HG03442 (cell line): ENCODE data around the gene CRHR2.

ENCODE experiments used
- ATAC-seq: cut with Tn5 transposase; IDR thresholded peaks from one replicate; pipeline ENCODE4 v1.9.1; 2021; ENCODE audit warnings: mild to moderate bottlenecking, moderate library complexity; ENCODE audit not compliant: unreplicated experiment

CRHR2 gene

DNA sequence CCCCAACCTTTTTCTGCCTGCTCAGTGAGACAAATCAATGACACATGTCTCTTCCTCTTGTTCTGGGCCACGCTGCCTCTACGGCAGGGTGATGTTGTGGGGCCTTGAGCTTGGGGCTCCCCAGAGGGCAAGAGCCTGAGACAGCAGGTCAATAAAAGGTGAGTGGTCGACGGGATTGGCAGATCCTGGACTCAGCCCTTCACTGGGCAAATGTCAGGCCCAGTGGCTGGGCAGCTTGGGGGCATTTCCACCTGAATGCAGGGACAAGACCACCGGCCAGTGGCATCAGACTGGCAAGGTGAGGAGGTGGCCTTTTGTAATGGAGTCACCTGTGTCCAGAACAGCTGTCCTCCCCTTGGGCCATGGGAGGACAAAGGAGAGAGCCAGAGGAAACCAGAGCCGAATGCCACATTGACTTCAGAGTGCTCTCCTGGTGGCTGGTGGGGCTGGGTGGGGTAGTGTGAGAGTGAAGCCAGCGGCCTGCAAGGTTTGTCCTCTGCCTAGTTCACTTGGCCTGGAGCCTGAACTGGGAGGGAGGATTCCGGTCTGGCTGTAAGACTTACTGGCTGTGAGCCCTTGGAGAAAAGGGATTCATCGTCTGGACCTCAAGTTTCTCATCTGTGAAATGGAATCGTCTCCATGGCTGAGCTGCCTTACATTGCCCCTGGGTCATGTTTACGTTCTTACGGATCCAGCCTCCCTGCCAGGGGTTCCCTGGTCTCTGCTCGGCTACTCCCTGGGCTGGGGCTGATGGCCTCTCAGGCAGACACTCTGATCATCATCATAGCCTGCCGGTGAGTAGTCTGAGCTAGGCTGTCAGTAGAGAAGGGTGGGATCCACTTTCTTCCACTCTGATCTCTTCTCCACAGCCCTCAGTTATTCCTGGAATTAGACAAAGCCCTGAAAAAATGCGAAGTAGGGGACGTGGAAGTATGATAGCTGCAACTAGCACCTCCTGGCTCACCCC lies 25.4 kb upstream of the CRHR2 start:
- no peak for ATAC-seq

GRCh38 chr7:30706908-30707307 lies 24.7 kb upstream of the CRHR2 start:
- no peak for ATAC-seq

- ATAC-seq = no peak
Observed at GRCh38 chr7:30706316-30706715, 24.1 kb upstream of the CRHR2 start.

- no peak for ATAC-seq
Observed at GRCh38 chr7:30705596-30705995, 23.3 kb upstream of the CRHR2 start.

- no peak for ATAC-seq
Observed at GRCh38 chr7:30705008-30705407, 22.8 kb upstream of the CRHR2 start.

- ATAC-seq = no peak
Observed at GRCh38 chr7:30703756-30704155, 21.5 kb upstream of the CRHR2 start.

DNA sequence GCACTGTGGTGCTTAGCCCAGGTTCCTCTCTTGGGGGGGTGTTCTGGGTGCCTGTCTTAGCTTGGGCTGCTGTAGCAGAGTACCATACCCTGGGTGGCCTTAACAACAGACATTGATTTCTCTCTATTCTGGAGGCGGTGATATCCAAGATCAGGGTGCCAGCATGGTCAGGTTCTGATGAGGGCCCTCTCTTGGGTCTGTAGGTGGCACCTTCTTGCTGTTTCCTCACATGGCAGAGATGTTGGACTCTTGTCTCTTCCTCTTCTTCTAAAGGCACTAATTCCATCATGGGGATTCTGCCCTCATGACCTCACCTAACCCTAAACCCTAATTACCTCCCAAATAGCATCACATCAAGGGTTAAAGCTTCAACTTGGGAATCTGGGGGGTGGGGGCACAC lies 19.9 kb upstream of the CRHR2 start:
- ATAC-seq = no peak

DNA sequence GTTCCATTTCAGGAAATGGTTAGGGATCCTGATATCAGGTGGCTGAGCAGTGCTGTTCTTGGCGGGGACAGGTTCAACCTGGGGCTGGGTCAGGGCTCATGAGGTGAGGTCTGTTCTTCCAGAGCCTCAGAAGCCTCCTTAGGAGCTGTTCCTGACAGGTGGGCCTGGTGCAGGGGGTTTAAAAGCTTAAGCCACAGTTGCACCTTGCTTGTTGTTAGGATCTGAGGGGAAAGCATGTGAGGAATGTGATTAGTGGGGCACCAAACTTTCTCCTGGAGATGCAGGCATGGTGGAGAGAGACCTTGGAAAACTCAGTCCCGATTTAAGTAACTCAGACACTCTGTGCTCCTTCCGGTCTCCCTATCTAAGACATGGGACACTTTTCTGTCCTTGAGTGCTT lies 18.7 kb upstream of the CRHR2 start:
- ATAC-seq = no peak

GRCh38 chr7:30699706-30700495 lies 17.6 kb upstream of the CRHR2 start:
- ATAC-seq = no peak

- ATAC-seq = no peak
Observed at GRCh38 chr7:30698481-30698880, 16.2 kb upstream of the CRHR2 start.

GRCh38 chr7:30697719-30698460 lies 15.6 kb upstream of the CRHR2 start:
- ATAC-seq = no peak

- no peak for ATAC-seq
Observed at GRCh38 chr7:30694774-30695721, 12.8 kb upstream of the CRHR2 start.

GRCh38 chr7:30694218-30694745 lies 12.0 kb upstream of the CRHR2 start:
- no peak for ATAC-seq

DNA sequence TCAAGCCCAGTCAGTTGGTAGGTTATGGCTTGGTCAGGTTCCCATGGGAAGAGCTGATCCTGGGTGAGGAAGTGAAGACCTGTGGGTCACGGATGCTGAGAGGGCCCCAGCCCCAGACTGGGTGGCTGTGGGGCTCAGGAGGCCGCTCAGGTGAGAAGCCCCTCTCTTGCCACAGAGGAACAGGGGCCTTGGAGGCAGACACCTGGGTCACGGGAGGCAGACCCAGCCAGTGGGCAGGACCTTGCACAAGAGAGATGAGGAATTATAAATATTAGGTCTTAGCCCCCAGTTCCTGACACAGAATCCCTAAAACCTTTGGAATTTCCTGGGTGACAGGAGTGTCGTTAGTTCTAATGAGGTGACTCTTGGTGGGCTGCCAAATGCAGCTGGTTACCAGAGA lies 10.6 kb upstream of the CRHR2 start:
- no peak for ATAC-seq

DNA sequence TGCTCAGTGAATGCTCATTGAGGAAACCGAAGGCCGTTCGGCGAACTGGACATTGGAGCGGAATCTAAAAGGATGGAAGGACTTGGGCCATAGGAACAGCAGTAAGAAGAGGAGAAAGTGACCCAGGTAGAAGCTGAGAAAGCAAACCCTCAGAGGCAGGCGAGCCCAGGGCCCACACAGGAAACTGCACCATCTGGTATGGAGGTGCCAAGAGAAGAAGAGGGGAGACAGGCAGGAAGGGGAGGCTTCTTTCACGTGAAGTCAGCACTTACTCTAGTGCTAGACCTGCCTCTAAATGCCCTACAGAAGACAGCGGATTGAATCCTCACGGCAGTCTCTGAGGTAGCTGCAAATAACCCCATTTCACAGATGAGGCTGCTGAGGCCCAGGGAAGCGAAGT lies 10.2 kb upstream of the CRHR2 start:
- ATAC-seq = no peak

DNA sequence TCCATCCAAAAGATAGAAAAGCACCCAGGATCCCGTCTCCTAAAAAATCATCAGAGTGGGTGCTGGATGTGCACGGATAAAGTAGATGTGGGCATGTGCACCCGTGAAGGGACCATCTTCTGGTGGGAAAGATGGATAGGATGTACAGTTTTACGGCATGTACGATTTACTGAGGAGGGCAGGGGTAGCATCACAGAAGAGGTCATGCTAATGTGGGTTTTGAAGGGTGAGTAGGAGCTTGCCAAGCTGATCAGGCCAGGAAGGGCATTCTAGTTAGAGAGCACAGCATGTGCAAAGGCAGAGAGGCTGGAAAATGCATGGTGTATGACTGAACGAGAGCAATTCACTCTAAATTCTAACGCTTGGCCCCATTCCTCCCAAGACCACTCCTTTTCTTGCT lies 7.8 kb upstream of the CRHR2 start:
- ATAC-seq = no peak

DNA sequence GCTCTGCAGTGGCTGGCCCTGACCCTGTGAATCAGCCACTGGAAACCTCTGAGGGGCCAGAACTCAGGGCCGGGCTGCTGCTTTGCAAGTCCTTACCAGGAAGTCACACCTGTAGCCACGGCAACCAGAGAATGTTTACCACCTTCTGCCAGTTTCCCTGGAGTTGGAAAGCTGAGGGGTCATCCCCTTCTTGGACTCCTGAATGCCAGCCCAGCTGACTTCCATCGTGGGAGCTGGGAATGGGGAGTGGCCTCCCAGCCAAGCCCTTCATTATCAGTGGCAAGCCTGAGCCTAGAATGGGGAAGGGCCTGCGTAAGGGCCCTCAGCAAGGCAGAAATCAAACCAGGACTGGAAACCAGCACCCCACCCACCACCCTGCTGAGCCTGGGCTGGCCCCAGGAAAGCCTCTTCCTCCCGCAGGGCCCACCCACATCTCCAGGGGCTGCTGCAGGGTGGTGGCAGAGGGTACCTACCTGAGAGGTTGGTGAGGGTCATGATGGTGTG lies 6.5 kb upstream of the CRHR2 start:
- no peak for ATAC-seq

GRCh38 chr7:30687604-30688003 lies 5.3 kb upstream of the CRHR2 start:
- no peak for ATAC-seq

DNA sequence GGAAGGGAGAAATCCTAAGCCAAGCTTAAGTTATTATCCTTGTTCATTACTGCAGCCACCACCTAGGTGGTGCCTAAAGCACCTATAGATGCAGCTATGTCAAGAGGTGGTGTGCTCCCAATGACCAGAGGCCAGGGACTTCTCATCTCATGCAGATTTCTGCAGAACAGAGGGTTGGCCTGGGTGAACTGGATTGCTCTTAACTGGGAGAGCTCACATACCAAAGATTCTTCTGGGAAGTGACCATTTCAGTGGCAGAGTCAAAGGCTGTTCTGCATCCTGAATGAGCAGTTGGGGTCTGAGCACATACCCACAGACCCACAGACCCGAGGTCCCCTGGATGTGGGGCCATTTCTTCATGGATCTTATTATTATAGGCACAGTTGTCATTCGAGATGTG lies 2.1 kb upstream of the CRHR2 start:
- no peak for ATAC-seq

GRCh38 chr7:30683816-30684215 lies 1.6 kb upstream of the CRHR2 start:
- ATAC-seq = no peak
